H9 (cell line): ENCODE measurements around the gene ASPSCR1. TPM values are rescaled to one million over a fixed set of nuclear protein-coding genes. Genes with fewer than 3 reads are reported as not detected.

Experiments
- DNase-seq: peaks from one replicate; pipeline ENCODE4 v3.0.0-alpha.2; 2017
- H2AFZ ChIP-seq: one replicate; pipeline ENCODE4 v1.6.1; 2013; ENCODE audit warnings: mild to moderate bottlenecking, low read length, control low read depth, moderate library complexity
- H2AK5ac ChIP-seq: 2 replicates; pipeline ENCODE4 v1.6.1; 2013; ENCODE audit warnings: low read length, control low read depth, mixed read lengths; ENCODE audit not compliant: insufficient read length
- H2BK120ac ChIP-seq: one replicate; pipeline ENCODE4 v1.6.1; 2013; ENCODE audit warnings: low read depth, mild to moderate bottlenecking, low read length, control low read depth, inconsistent platforms; ENCODE audit not compliant: poor library complexity, severe bottlenecking
- H2BK12ac ChIP-seq: 2 replicates; pipeline ENCODE4 v1.6.1; 2013; ENCODE audit warnings: low read length, control low read depth, mixed read lengths, low read depth; ENCODE audit not compliant: insufficient read length
- H2BK15ac ChIP-seq: 2 replicates; pipeline ENCODE4 v1.6.1; 2013; ENCODE audit warnings: low read depth, low read length, control low read depth
- H2BK20ac ChIP-seq: one replicate; pipeline ENCODE4 v1.6.1; 2013; ENCODE audit warnings: low read depth, mild to moderate bottlenecking, low read length, control low read depth, inconsistent platforms; ENCODE audit not compliant: poor library complexity, severe bottlenecking
- H2BK5ac ChIP-seq: 2 replicates; pipeline ENCODE4 v1.6.1; 2013; ENCODE audit warnings: low read length, control low read depth, mixed read lengths; ENCODE audit not compliant: insufficient read length
- H3K14ac ChIP-seq: 2 replicates; pipeline ENCODE4 v1.6.1; 2013; ENCODE audit warnings: low read length, control low read depth; ENCODE audit not compliant: insufficient read depth
- H3K18ac ChIP-seq: 2 replicates; pipeline ENCODE4 v1.6.1; 2013; ENCODE audit warnings: low read depth, mild to moderate bottlenecking, mixed read lengths, low read length, control low read depth; ENCODE audit not compliant: insufficient read length
- H3K23ac ChIP-seq: 2 replicates; pipeline ENCODE4 v1.6.1; 2013; ENCODE audit warnings: low read length, control low read depth, mixed read lengths, low read depth; ENCODE audit not compliant: insufficient read length
- H3K23me2 ChIP-seq: 2 replicates; pipeline ENCODE4 v1.6.1; 2013; ENCODE audit warnings: low read depth, mild to moderate bottlenecking, mixed read lengths, low read length, control low read depth; ENCODE audit not compliant: insufficient read length, poor library complexity, severe bottlenecking
- H3K27ac ChIP-seq: 2 replicates; pipeline ENCODE4 v1.5.1; 2013; ENCODE audit warnings: low read length, control low read depth, mixed read lengths, low read depth; ENCODE audit not compliant: insufficient read length
- H3K27me3 ChIP-seq: 2 replicates; pipeline ENCODE4 v1.6.1; 2013; ENCODE audit warnings: low read length, control low read depth, inconsistent platforms; ENCODE audit not compliant: insufficient read depth
- H3K4ac ChIP-seq: 2 replicates; pipeline ENCODE4 v1.6.1; 2013; ENCODE audit warnings: low read depth, mild to moderate bottlenecking, control low read depth, inconsistent platforms, low read length, moderate library complexity
- H3K4me1 ChIP-seq: 2 replicates; pipeline ENCODE4 v1.6.1; 2013; ENCODE audit warnings: low read length, control low read depth, inconsistent platforms; ENCODE audit not compliant: insufficient read depth
- H3K4me2 ChIP-seq: 2 replicates; pipeline ENCODE4 v1.6.1; 2013; ENCODE audit warnings: low read length, control low read depth, mixed read lengths; ENCODE audit not compliant: insufficient read length, insufficient read depth
- H3K56ac ChIP-seq: 2 replicates; pipeline ENCODE4 v1.6.1; 2013; ENCODE audit warnings: low read depth, mild to moderate bottlenecking, mixed read lengths, low read length, control low read depth; ENCODE audit not compliant: insufficient read length
- H3K79me1 ChIP-seq: 2 replicates; pipeline ENCODE4 v1.6.1; 2013; ENCODE audit warnings: low read depth, mild to moderate bottlenecking, moderate library complexity, low read length, control low read depth, inconsistent platforms; ENCODE audit not compliant: insufficient read depth, poor library complexity, severe bottlenecking
- H3K79me2 ChIP-seq: 2 replicates; pipeline ENCODE4 v1.6.1; 2013; ENCODE audit warnings: low read length, control low read depth, inconsistent platforms; ENCODE audit not compliant: insufficient read depth
- H3K9ac ChIP-seq: 2 replicates; pipeline ENCODE4 v1.6.1; 2013; ENCODE audit warnings: low read length, control low read depth, mixed read lengths; ENCODE audit not compliant: insufficient read length; ENCODE audit errors: extremely low read depth
- H3K9me3 ChIP-seq: one replicate; pipeline ENCODE4 v1.6.1; 2013; ENCODE audit warnings: low read depth, low read length, inconsistent platforms; ENCODE audit not compliant: control insufficient read depth
- H3T11ph ChIP-seq: one replicate; pipeline ENCODE4 v1.6.1; 2013; ENCODE audit warnings: mild to moderate bottlenecking, low read length, control low read depth, inconsistent platforms
- H4K20me1 ChIP-seq: one replicate; pipeline ENCODE4 v1.6.1; 2013; ENCODE audit not compliant: control insufficient read depth, insufficient read length, insufficient read depth
- H4K5ac ChIP-seq: 2 replicates; pipeline ENCODE4 v1.6.1; 2013; ENCODE audit warnings: low read depth, mild to moderate bottlenecking, mixed read lengths, low read length, control low read depth; ENCODE audit not compliant: insufficient read length
- H4K8ac ChIP-seq: replicated peaks from 2 replicates; pipeline ENCODE4 v1.6.1; 2013; ENCODE audit warnings: low read length, control low read depth, mixed read lengths, low read depth; ENCODE audit not compliant: insufficient read length
- H4K91ac ChIP-seq: 2 replicates; pipeline ENCODE4 v1.6.1; 2013; ENCODE audit warnings: low read depth, mild to moderate bottlenecking, moderate library complexity, mixed read lengths, low read length, control low read depth; ENCODE audit not compliant: insufficient read length
- H3K27ac Mint-ChIP-seq, 3 experiments: 2 replicates in 2 of 3; 3 replicates in 1 of 3; pipeline ENCODE4 v1.8.0; 2020 to 2021; ENCODE audit warnings: mixed read lengths in 3 of 3, mild to moderate bottlenecking in 1 of 3, moderate library complexity in 1 of 3
- H3K27me3 Mint-ChIP-seq: 2 replicates; pipeline ENCODE4 v1.8.0; 2021; ENCODE audit warnings: low read depth, mild to moderate bottlenecking, moderate library complexity, mixed read lengths
- H3K36me3 Mint-ChIP-seq, 3 experiments: 2 replicates in 2 of 3; 3 replicates in 1 of 3; pipeline ENCODE4 v1.8.0; 2020 to 2021; ENCODE audit warnings: low read depth in 3 of 3, mixed read lengths in 3 of 3; ENCODE audit not compliant: insufficient read depth in 1 of 3
- H3K4me1 Mint-ChIP-seq, 2 experiments: 2 replicates each; pipeline ENCODE4 v1.8.0; 2020; ENCODE audit warnings: mixed read lengths in 2 of 2
- H3K4me3 Mint-ChIP-seq, 2 experiments: 2 replicates in 1 of 2; 3 replicates in 1 of 2; pipeline ENCODE4 v1.8.0; 2020 to 2021; ENCODE audit warnings: mild to moderate bottlenecking in 2 of 2, mixed read lengths in 2 of 2, moderate library complexity in 1 of 2
- H3K9me3 Mint-ChIP-seq, 2 experiments: 2 replicates in 1 of 2; 3 replicates in 1 of 2; pipeline ENCODE4 v1.8.0; 2020; ENCODE audit warnings: mild to moderate bottlenecking in 2 of 2, mixed read lengths in 2 of 2, moderate library complexity in 1 of 2
- WGBS: extraction: QIAGEN DNeasy Blood & Tissue Kit; methylation state at CpG from one replicate; pipeline ENCODE4 v1.1.7; 2013; ENCODE audit warnings: missing lambda C conversion rate, low lambda C conversion rate, mixed read lengths; ENCODE audit not compliant: insufficient read length; ENCODE audit errors: extremely low coverage; 5-methylcytosine and 5-hydroxymethylcytosine counted together
- total RNA-seq: library from RNA; stranded (reverse); gene quantifications from 2 replicates; pipeline ENCODE4 v1.2.1, GENCODE V29; 2021
- TF ChIP-seq, protein P1 (sequence below): fragments of 200-600 bp; sonication (generic); conservative IDR thresholded peaks from 3 replicates; pipeline ENCODE4 v1.8.0; 2021; ENCODE audit warnings: antibody characterized with exemption, mild to moderate bottlenecking

Gene ASPSCR1
- total RNA-seq, 1 experiment from 2014 or later: 50.9 TPM

DNA sequence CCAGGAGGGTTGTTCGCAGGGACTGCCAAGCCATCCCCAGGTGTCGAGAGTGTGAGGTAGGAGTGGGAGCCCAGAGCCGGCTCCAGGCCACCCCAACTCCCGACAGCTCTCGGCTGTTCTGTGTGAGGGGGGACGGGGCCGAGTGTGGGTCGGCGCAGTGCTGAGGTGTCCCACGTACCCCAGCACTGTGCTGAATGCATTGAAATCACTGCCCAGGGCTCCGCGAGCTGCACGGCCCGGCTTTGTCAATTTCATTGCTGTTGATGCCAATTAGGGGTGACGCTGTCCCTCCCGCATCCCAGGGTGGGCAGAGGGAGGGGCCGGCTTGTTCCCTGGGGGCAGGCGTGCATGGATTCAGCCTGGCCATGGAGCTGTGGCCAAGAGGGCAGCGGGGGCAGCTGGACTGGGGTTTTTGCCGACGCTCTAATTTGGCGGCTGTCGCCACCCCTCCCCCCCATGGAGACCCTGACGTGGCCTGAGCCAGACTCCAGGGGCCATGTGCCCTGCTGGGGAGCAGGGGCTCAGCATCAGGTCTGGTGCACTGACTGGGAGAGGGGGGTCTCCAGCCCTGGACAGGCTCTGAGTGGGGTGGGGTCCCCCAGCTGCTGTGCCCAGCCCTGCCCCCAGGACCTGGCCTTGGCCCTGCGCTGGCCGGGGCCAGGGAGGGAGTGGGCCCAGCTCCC, 31.0 kb downstream of the ASPSCR1 start:
- H2BK120ac ChIP-seq: no peak overlapping the region
- H3K23me2 ChIP-seq: no peaks in the 10 kb centered on the region
- H2BK12ac ChIP-seq: no peak overlapping the region
- no peak overlapping the region for H3K27ac Mint-ChIP-seq
- no peaks in the 10 kb centered on the region; the same call in 1 of the 2 replicates for H3K27me3 Mint-ChIP-seq
- no peak overlapping the region for H3K4ac ChIP-seq
- H3K79me1 ChIP-seq: no peaks in the 10 kb centered on the region
- no peak overlapping the region for H3K56ac ChIP-seq
- no peak for DNase-seq
- WGBS: no CpG with 5 or more reads among the region's 26 CpGs
- H3T11ph ChIP-seq: no peak overlapping the region
- TF ChIP-seq, protein P1, sequence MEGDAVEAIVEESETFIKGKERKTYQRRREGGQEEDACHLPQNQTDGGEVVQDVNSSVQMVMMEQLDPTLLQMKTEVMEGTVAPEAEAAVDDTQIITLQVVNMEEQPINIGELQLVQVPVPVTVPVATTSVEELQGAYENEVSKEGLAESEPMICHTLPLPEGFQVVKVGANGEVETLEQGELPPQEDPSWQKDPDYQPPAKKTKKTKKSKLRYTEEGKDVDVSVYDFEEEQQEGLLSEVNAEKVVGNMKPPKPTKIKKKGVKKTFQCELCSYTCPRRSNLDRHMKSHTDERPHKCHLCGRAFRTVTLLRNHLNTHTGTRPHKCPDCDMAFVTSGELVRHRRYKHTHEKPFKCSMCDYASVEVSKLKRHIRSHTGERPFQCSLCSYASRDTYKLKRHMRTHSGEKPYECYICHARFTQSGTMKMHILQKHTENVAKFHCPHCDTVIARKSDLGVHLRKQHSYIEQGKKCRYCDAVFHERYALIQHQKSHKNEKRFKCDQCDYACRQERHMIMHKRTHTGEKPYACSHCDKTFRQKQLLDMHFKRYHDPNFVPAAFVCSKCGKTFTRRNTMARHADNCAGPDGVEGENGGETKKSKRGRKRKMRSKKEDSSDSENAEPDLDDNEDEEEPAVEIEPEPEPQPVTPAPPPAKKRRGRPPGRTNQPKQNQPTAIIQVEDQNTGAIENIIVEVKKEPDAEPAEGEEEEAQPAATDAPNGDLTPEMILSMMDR: no peak
- H4K20me1 ChIP-seq: no peaks in the 10 kb centered on the region
- 0 out of 4 replicates have a peak, but pooled peaks cover 0 to 2% of the 10 kb centered on the region in 2 experiments for H3K4me1 Mint-ChIP-seq
- no peak overlapping the region for H2BK20ac ChIP-seq
- H3K79me2 ChIP-seq: no peaks in the 10 kb centered on the region
- no peaks in the 10 kb centered on the region for H3K9me3 Mint-ChIP-seq
- H3K23ac ChIP-seq: no peak overlapping the region
- no peak overlapping the region for H3K18ac ChIP-seq
- H4K8ac ChIP-seq: no peak overlapping the region
- no peak overlapping the region for H2AK5ac ChIP-seq
- no peaks in the 10 kb centered on the region for H3K36me3 Mint-ChIP-seq
- H3K27me3 ChIP-seq: no peaks in the 10 kb centered on the region
- H4K91ac ChIP-seq: no peak overlapping the region
- H3K14ac ChIP-seq: no peak overlapping the region
- no peak overlapping the region for H3K27ac ChIP-seq
- H4K5ac ChIP-seq: no peak overlapping the region
- H3K4me1 ChIP-seq: no peaks in the 10 kb centered on the region
- H3K9ac ChIP-seq: no peak overlapping the region
- H2BK15ac ChIP-seq: no peak overlapping the region
- no peaks in the 10 kb centered on the region for H3K9me3 ChIP-seq
- no peak overlapping the region for H2BK5ac ChIP-seq
- no peak overlapping the region for H3K4me3 Mint-ChIP-seq
- H2AFZ ChIP-seq: no peak overlapping the region
- H3K4me2 ChIP-seq: no peak overlapping the region
